GM12878 (cell line): ENCODE results near the gene AIF1L. TPM values are rescaled to one million over a fixed set of nuclear protein-coding genes. Genes with fewer than 3 reads are reported as not detected.

Source experiments
- ATAC-seq: fragments of 200-7000 bp; cut with Tn5 transposase; 3 replicates; pipeline ENCODE4 v1.9.1; 2020; ENCODE audit warnings: mild to moderate bottlenecking, moderate library complexity
- BruUV-seq: library from RNA; stranded (reverse); fragments of 400-500 nt; replicated peaks from 2 replicates; lab custom pipeline; 2021; lab: Mats Ljungman, UMichigan
- CTCF ChIA-PET: fragments of 300-600 bp; sonication (Branson Sonifier 250); formaldehyde crosslinking; extraction: SDS; loops from one replicate; lab custom pipeline; 2021; ENCODE audit warnings: inconsistent platforms; lab: Yijun Ruan, JAX
- POLR2A ChIA-PET: fragments of 350-600 bp; formaldehyde crosslinking; extraction: SDS; loops from one replicate; lab custom pipeline; 2021; ENCODE audit warnings: inconsistent platforms; lab: Charles Lee
- RAD21 ChIA-PET: fragments of 300-600 bp; sonication (Branson Sonifier 250); formaldehyde crosslinking; loops from one replicate; lab custom pipeline; 2023; ENCODE audit warnings: antibody characterized with exemption; ENCODE audit not compliant: unreplicated experiment; lab: Charles Lee
- SMC1A ChIA-PET: fragments of 300-600 bp; sonication (Branson Sonifier 250); formaldehyde crosslinking; loops from one replicate; lab custom pipeline; 2023; ENCODE audit not compliant: unreplicated experiment, uncharacterized antibody; lab: Charles Lee
- DNase-seq: peaks from one replicate; pipeline ENCODE4 v3.0.0-alpha.2; 2011; ENCODE audit warnings: low read depth, low spot score
- FAIRE-seq: peaks from 3 replicates; lab custom pipeline; 2011; peaks lifted over from hg19 to GRCh38; lab: Jason Lieb, UNC
- H2AFZ ChIP-seq: 2 replicates; pipeline ENCODE4 v1.6.0; 2011; ENCODE audit warnings: low read depth, low read length, control low read depth; ENCODE audit not compliant: control insufficient read depth
- H3K27ac ChIP-seq: 2 replicates; pipeline ENCODE4 v1.5.1; 2011; ENCODE audit warnings: control low read depth; ENCODE audit not compliant: control insufficient read depth, insufficient read depth
- H3K27me3 ChIP-seq, 2 experiments: replicated peaks in 1 of 2; 2 replicates each; pipeline versions ENCODE4 v1.6.0 to v1.6.1; 2011; ENCODE audit warnings: low read length in 1 of 2; ENCODE audit not compliant: control insufficient read depth in 2 of 2, insufficient read depth in 2 of 2
- H3K36me3 ChIP-seq, 2 experiments: 2 replicates each; pipeline ENCODE4 v1.5.1; 2011; ENCODE audit warnings: low read length in 1 of 2; ENCODE audit not compliant: control insufficient read depth in 2 of 2, insufficient read depth in 2 of 2
- H3K4me1 ChIP-seq: 2 replicates; pipeline ENCODE4 v1.6.1; 2011; ENCODE audit warnings: mild to moderate bottlenecking, low read length, moderate library complexity, mixed read lengths; ENCODE audit not compliant: control insufficient read depth, insufficient read depth
- H3K4me2 ChIP-seq: 2 replicates; pipeline ENCODE4 v1.6.0; 2011; ENCODE audit warnings: control low read depth; ENCODE audit not compliant: control insufficient read depth, insufficient read depth
- H3K4me3 ChIP-seq: fragments of 200-600 bp; sonication (generic); 2 replicates; pipeline ENCODE4 v1.5.1; 2016
- H3K79me2 ChIP-seq: 2 replicates; pipeline ENCODE4 v1.6.0; 2011; ENCODE audit warnings: low read length; ENCODE audit not compliant: control insufficient read depth, insufficient read depth
- H3K9ac ChIP-seq: 2 replicates; pipeline ENCODE4 v1.8.0; 2011; ENCODE audit warnings: low read length, control low read depth, mixed read lengths; ENCODE audit not compliant: control insufficient read depth, insufficient read depth
- H3K9me3 ChIP-seq: replicated peaks from 3 replicates; pipeline ENCODE4 v1.5.1; 2011; ENCODE audit warnings: mild to moderate bottlenecking, low read length; ENCODE audit not compliant: control insufficient read depth, insufficient read depth
- H4K20me1 ChIP-seq: 2 replicates; pipeline ENCODE4 v1.6.0; 2011; ENCODE audit not compliant: control insufficient read depth, insufficient read depth
- CREB1 ChIP-seq: IDR thresholded peaks from 2 replicates; pipeline ENCODE4 v1.6.1; 2012; ENCODE audit warnings: low read depth, mild to moderate bottlenecking, inconsistent platforms
- EP300 ChIP-seq, 2 experiments: fragments of 150-350 bp in 1 of 2; IDR thresholded peaks; 2 replicates each; pipeline ENCODE4 v1.6.1; 2011 to 2012; ENCODE audit warnings: low read depth in 2 of 2, low read length in 2 of 2, borderline replicate concordance in 1 of 2, improper control_type of control experiment in 1 of 2, inconsistent platforms in 1 of 2; ENCODE audit not compliant: control insufficient read depth in 1 of 2
- HDAC2 ChIP-seq: fragments of 200-600 bp; sonication (generic); IDR thresholded peaks from 2 replicates; pipeline ENCODE4 v1.6.1; 2017
- IKZF1 ChIP-seq: fragments of 450-650 bp; conservative IDR thresholded peaks from 2 replicates; pipeline ENCODE4 v1.6.1; 2017; ENCODE audit warnings: antibody characterized with exemption, mild to moderate bottlenecking
- KAT2A ChIP-seq: conservative IDR thresholded peaks from 2 replicates; pipeline ENCODE4 v1.6.1; 2011; ENCODE audit warnings: low read depth, low read length; ENCODE audit not compliant: control insufficient read depth
- LARP7 ChIP-seq: fragments of 450-650 bp; IDR thresholded peaks from 2 replicates; pipeline ENCODE4 v1.6.1; 2017; ENCODE audit warnings: mild to moderate bottlenecking
- NR2C2 ChIP-seq: IDR thresholded peaks from 2 replicates; pipeline ENCODE4 v1.6.1; 2011; ENCODE audit warnings: borderline replicate concordance, low read depth; ENCODE audit not compliant: control insufficient read depth, insufficient read length
- PML ChIP-seq: IDR thresholded peaks from 2 replicates; pipeline ENCODE4 v1.6.1; 2012; ENCODE audit warnings: low read length, inconsistent platforms
- POLR2A ChIP-seq: IDR thresholded peaks from 2 replicates; pipeline ENCODE4 v1.6.1; 2011; ENCODE audit warnings: low read depth, mild to moderate bottlenecking, low read length
- POLR2AphosphoS5 ChIP-seq: IDR thresholded peaks from 2 replicates; pipeline ENCODE4 v1.6.1; 2011; ENCODE audit warnings: mild to moderate bottlenecking, low read length, inconsistent platforms
- POU2F2 ChIP-seq: IDR thresholded peaks from 3 replicates; pipeline ENCODE4 v1.6.1; 2011; ENCODE audit warnings: low read depth, mild to moderate bottlenecking, low read length, borderline replicate concordance
- SPI1 ChIP-seq: IDR thresholded peaks from 2 replicates; pipeline ENCODE4 v1.6.1; 2011; ENCODE audit warnings: low read depth, mild to moderate bottlenecking, low read length, moderate library complexity, borderline replicate concordance; ENCODE audit not compliant: insufficient read depth
- WRNIP1 ChIP-seq: IDR thresholded peaks from 2 replicates; pipeline ENCODE4 v1.6.1; 2011; ENCODE audit warnings: low read depth, low read length, improper control_type of control experiment, borderline replicate concordance
- WGBS: methylation state at CpG from one replicate; pipeline ENCODE4 v1.1.6; 2016; ENCODE audit warnings: low lambda C conversion rate; ENCODE audit not compliant: insufficient replicate concordance, insufficient coverage; ENCODE audit errors: missing lambda C conversion rate; 5-methylcytosine and 5-hydroxymethylcytosine counted together
- in situ Hi-C: fragments of 300-500 bp; cut with MboI; formaldehyde crosslinking; loops from 9 replicates; pipeline ENCODE4 v1.14.3; 2018; ENCODE audit warnings: mixed read lengths
- intact Hi-C: fragments of 100-400 bp; cut with micrococcal nuclease; formaldehyde crosslinking; loops from one replicate; pipeline ENCODE4 v1.14.2; 2022; ENCODE audit not compliant: unreplicated experiment
- polyA plus RNA-seq, 11 experiments: library from polyadenylated mRNA; depleted of rRNA in 4 of 11; unstranded in 6 of 11; stranded (reverse) in 5 of 11; fragments of >200 nt; fragmentation: Nextera tagmentation in 4 of 11; fragmentation: Illumina TruSeq in 1 of 11; extraction: Ambion mirVana in 4 of 11; extraction: Trizol in 1 of 11; gene quantifications; 1 replicate in 1 of 11; 2 replicates in 10 of 11; pipeline versions ENCODE4 v1.2.1 to v1.2.3, GENCODE V29; 2011 to 2016; ENCODE audit warnings: inconsistent platforms in 2 of 11, missing spikeins in 2 of 11, low read depth in 1 of 11
- total RNA-seq, 4 experiments: library from RNA; depleted of rRNA in 3 of 4; stranded (reverse); fragments of >200 nt in 3 of 4; fragmentation: Illumina TruSeq in 1 of 4; extraction: Trizol in 1 of 4; gene quantifications; 2 replicates each; pipeline versions ENCODE4 v1.2.1 to v1.2.3, GENCODE V29; 2013 to 2021
- TF ChIP-seq, protein P1 (sequence below): IDR thresholded peaks from 2 replicates; pipeline ENCODE4 v1.6.1; 2012; ENCODE audit warnings: low read depth, low read length, improper control_type of control experiment
- TF ChIP-seq, protein P2 (sequence below): fragments of 450-650 bp; IDR thresholded peaks from 2 replicates; pipeline ENCODE4 v1.6.1; 2017; ENCODE audit warnings: mild to moderate bottlenecking, moderate library complexity
- TF ChIP-seq, protein P3 (sequence below): IDR thresholded peaks from 2 replicates; pipeline ENCODE4 v1.6.1; 2012; ENCODE audit warnings: improper control_type of control experiment, low read depth, low read length; ENCODE audit not compliant: insufficient replicate concordance

The AIF1L gene
- total and polyA plus RNA-seq, 10 of the 15 experiments (the other 5 are each of a cell fraction or from before 2014, with no cell fraction given), result 0.07 to 0.15 (median 0.08) TPM; not detected in 7

DNA sequence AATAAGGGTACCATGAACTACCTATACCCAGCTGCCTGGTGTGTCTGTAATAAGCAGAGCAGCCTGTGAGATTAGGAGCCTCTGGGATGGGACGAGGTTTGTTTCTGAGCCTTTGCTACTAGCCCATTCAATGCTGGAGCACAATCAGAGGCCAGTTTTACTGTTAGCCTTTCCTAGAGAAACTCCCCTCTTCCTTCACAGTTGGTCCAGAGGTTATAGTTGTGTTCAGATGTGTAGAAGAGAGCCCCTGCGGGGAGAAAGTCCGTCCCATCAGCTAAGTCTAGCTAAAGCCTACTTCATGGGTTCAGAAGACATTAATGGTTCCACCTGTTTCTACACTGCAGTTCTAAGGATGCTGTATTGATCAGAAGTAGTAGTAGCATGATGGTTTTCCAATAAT is 45.8 kb downstream of the AIF1L start:
- in situ Hi-C loops, result no loop called here
- H3K79me2 ChIP-seq, result no peaks in the 10 kb centered on the region
- no peak for DNase-seq
- TF ChIP-seq HDAC2, result no peak
- TF ChIP-seq, protein P1, sequence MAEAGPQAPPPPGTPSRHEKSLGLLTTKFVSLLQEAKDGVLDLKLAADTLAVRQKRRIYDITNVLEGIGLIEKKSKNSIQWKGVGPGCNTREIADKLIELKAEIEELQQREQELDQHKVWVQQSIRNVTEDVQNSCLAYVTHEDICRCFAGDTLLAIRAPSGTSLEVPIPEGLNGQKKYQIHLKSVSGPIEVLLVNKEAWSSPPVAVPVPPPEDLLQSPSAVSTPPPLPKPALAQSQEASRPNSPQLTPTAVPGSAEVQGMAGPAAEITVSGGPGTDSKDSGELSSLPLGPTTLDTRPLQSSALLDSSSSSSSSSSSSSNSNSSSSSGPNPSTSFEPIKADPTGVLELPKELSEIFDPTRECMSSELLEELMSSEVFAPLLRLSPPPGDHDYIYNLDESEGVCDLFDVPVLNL, result no peak
- TF ChIP-seq SPI1, result no peak
- no peak for TF ChIP-seq IKZF1
- no peak for TF ChIP-seq LARP7
- TF ChIP-seq POU2F2, result no peak
- no peak for TF ChIP-seq POLR2AphosphoS5
- TF ChIP-seq WRNIP1, result no peak
- no peak for TF ChIP-seq KAT2A
- TF ChIP-seq, protein P2, sequence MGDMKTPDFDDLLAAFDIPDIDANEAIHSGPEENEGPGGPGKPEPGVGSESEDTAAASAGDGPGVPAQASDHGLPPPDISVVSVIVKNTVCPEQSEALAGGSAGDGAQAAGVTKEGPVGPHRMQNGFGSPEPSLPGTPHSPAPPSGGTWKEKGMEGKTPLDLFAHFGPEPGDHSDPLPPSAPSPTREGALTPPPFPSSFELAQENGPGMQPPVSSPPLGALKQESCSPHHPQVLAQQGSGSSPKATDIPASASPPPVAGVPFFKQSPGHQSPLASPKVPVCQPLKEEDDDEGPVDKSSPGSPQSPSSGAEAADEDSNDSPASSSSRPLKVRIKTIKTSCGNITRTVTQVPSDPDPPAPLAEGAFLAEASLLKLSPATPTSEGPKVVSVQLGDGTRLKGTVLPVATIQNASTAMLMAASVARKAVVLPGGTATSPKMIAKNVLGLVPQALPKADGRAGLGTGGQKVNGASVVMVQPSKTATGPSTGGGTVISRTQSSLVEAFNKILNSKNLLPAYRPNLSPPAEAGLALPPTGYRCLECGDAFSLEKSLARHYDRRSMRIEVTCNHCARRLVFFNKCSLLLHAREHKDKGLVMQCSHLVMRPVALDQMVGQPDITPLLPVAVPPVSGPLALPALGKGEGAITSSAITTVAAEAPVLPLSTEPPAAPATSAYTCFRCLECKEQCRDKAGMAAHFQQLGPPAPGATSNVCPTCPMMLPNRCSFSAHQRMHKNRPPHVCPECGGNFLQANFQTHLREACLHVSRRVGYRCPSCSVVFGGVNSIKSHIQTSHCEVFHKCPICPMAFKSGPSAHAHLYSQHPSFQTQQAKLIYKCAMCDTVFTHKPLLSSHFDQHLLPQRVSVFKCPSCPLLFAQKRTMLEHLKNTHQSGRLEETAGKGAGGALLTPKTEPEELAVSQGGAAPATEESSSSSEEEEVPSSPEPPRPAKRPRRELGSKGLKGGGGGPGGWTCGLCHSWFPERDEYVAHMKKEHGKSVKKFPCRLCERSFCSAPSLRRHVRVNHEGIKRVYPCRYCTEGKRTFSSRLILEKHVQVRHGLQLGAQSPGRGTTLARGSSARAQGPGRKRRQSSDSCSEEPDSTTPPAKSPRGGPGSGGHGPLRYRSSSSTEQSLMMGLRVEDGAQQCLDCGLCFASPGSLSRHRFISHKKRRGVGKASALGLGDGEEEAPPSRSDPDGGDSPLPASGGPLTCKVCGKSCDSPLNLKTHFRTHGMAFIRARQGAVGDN, result no peak
- no peak for TF ChIP-seq EP300 (IDR thresholded peaks at IDR 0.05; ENCODE audit: borderline replicate concordance in 1 of 2, control insufficient read depth in 1 of 2, low read depth in 2 of 2, low read length in 2 of 2)
- TF ChIP-seq POLR2A, result no peak
- no peak for TF ChIP-seq CREB1
- no peak for TF ChIP-seq NR2C2
- TF ChIP-seq, protein P3, sequence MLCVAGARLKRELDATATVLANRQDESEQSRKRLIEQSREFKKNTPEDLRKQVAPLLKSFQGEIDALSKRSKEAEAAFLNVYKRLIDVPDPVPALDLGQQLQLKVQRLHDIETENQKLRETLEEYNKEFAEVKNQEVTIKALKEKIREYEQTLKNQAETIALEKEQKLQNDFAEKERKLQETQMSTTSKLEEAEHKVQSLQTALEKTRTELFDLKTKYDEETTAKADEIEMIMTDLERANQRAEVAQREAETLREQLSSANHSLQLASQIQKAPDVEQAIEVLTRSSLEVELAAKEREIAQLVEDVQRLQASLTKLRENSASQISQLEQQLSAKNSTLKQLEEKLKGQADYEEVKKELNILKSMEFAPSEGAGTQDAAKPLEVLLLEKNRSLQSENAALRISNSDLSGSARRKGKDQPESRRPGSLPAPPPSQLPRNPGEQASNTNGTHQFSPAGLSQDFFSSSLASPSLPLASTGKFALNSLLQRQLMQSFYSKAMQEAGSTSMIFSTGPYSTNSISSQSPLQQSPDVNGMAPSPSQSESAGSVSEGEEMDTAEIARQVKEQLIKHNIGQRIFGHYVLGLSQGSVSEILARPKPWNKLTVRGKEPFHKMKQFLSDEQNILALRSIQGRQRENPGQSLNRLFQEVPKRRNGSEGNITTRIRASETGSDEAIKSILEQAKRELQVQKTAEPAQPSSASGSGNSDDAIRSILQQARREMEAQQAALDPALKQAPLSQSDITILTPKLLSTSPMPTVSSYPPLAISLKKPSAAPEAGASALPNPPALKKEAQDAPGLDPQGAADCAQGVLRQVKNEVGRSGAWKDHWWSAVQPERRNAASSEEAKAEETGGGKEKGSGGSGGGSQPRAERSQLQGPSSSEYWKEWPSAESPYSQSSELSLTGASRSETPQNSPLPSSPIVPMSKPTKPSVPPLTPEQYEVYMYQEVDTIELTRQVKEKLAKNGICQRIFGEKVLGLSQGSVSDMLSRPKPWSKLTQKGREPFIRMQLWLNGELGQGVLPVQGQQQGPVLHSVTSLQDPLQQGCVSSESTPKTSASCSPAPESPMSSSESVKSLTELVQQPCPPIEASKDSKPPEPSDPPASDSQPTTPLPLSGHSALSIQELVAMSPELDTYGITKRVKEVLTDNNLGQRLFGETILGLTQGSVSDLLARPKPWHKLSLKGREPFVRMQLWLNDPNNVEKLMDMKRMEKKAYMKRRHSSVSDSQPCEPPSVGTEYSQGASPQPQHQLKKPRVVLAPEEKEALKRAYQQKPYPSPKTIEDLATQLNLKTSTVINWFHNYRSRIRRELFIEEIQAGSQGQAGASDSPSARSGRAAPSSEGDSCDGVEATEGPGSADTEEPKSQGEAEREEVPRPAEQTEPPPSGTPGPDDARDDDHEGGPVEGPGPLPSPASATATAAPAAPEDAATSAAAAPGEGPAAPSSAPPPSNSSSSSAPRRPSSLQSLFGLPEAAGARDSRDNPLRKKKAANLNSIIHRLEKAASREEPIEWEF, result no peak
- no peak for TF ChIP-seq PML

More for the DNA sequence above, 45.8 kb downstream of the AIF1L start:
- no peaks in the 10 kb centered on the region for H3K27me3 ChIP-seq
- no peaks in the 10 kb centered on the region for H3K4me1 ChIP-seq
- ChIA-PET POLR2A (no interaction called here), RAD21 (no interaction called here), SMC1A (no interaction called here), CTCF (interaction anchor here (0.6 kb wide), 1 partner anchor 906 kb away, joined by 3 read pairs; no protein-coding TSS in a partner anchor)
- ATAC-seq (no peak), FAIRE-seq (no peak)
- H3K36me3 ChIP-seq, result peaks cover 16 to 26% of the 10 kb centered on the region in 2 experiments
- 100% methylated on average over 3 of the region's 3 CpGs for WGBS
- no peak overlapping the region for H2AFZ ChIP-seq
- H3K9ac ChIP-seq, result no peak overlapping the region
- H3K9me3 ChIP-seq, result no peaks in the 10 kb centered on the region
- no peak overlapping the region for H3K4me3 ChIP-seq
- BruUV-seq, result no TSS peak
- no peaks in the 10 kb centered on the region for H4K20me1 ChIP-seq
- H3K4me2 ChIP-seq, result no peak overlapping the region
- intact Hi-C loops, result no loop called here
- no peak overlapping the region for H3K27ac ChIP-seq
